ENCODE results near the gene BAD. TPM values are rescaled to one million over a fixed set of nuclear protein-coding genes. Genes with fewer than 3 reads are reported as not detected.

Gene BAD
- total and polyA plus RNA-seq, 2 of the 13 experiments (the other 11 are each of a cell fraction or from before 2014, with no cell fraction given) = 17.9 to 28.5 TPM

DNA sequence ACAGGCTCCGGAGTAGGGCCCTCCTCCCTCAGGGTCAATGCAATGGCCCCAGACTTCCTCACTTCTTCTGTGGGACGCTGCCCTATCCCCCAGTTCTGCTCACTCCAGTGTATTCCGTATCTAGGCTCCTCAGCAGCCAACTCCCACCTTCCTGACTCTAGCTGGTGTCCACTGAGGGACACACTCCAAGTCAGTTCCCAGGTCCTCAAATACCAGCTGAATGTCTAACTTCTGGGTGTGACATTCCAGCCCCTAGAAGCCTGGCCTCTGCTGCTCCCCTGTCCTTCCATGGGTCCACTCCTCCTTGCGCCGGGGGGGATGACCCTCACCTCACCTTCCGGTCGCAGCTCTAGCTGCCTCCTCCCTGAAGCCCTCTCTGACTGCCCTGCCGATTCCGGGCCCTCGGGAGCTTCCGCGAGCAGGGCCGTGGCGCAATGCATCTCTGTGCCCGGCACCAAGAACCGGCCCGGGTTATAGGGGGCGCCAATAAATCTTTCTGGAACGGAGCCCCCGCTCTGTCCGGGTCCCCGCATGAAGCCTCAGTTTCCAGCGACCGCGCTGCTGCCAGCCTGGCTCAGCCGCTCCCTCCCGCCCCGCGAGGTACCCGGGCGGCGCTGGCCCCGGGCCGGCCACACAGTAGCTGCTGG, 15.4 kb downstream of the BAD start (continued):
- TF ChIP-seq AHDC1 (CRISPR knock-in tag; IDR thresholded peaks at IDR 0.05; ENCODE audit: borderline replicate concordance) (no peak), ZNF850 (CRISPR knock-in tag; conservative IDR thresholded peaks at IDR 0.05) (peak; percentile 84; the same call in 1 of the 2 replicates), ZMYM3 (CRISPR knock-in tag; IDR thresholded peaks at IDR 0.05) (peak; percentile 95), MTA1 (CRISPR knock-in tag; IDR thresholded peaks at IDR 0.05; ENCODE audit: borderline replicate concordance) (peak; percentile 28; the same call in 1 of the 2 replicates), RCOR2 (CRISPR knock-in tag; IDR thresholded peaks at IDR 0.05) (0 out of 2 replicates have a peak, but pooled peaks have one; percentile 31), ZNF615 (CRISPR knock-in tag; IDR thresholded peaks at IDR 0.05; ENCODE audit: borderline replicate concordance) (no peak), ZFP90 (CRISPR knock-in tag; IDR thresholded peaks at IDR 0.05; ENCODE audit: borderline replicate concordance) (0 out of 2 replicates have a peak, but pooled peaks have one; percentile 23)
- TF ChIP-seq, protein P1, sequence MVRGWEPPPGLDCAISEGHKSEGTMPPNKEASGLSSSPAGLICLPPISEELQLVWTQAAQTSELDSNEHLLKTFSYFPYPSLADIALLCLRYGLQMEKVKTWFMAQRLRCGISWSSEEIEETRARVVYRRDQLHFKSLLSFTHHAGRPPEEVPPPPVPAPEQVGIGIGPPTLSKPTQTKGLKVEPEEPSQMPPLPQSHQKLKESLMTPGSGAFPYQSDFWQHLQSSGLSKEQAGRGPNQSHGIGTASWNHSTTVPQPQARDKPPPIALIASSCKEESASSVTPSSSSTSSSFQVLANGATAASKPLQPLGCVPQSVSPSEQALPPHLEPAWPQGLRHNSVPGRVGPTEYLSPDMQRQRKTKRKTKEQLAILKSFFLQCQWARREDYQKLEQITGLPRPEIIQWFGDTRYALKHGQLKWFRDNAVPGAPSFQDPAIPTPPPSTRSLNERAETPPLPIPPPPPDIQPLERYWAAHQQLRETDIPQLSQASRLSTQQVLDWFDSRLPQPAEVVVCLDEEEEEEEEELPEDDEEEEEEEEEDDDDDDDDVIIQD (CRISPR knock-in tag; IDR thresholded peaks at IDR 0.05; ENCODE audit: low read depth) = no peak
- TF ChIP-seq, protein P2, sequence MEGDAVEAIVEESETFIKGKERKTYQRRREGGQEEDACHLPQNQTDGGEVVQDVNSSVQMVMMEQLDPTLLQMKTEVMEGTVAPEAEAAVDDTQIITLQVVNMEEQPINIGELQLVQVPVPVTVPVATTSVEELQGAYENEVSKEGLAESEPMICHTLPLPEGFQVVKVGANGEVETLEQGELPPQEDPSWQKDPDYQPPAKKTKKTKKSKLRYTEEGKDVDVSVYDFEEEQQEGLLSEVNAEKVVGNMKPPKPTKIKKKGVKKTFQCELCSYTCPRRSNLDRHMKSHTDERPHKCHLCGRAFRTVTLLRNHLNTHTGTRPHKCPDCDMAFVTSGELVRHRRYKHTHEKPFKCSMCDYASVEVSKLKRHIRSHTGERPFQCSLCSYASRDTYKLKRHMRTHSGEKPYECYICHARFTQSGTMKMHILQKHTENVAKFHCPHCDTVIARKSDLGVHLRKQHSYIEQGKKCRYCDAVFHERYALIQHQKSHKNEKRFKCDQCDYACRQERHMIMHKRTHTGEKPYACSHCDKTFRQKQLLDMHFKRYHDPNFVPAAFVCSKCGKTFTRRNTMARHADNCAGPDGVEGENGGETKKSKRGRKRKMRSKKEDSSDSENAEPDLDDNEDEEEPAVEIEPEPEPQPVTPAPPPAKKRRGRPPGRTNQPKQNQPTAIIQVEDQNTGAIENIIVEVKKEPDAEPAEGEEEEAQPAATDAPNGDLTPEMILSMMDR (CRISPR knock-in tag; IDR thresholded peaks at IDR 0.05) = no peak
- TF ChIP-seq, protein P3, sequence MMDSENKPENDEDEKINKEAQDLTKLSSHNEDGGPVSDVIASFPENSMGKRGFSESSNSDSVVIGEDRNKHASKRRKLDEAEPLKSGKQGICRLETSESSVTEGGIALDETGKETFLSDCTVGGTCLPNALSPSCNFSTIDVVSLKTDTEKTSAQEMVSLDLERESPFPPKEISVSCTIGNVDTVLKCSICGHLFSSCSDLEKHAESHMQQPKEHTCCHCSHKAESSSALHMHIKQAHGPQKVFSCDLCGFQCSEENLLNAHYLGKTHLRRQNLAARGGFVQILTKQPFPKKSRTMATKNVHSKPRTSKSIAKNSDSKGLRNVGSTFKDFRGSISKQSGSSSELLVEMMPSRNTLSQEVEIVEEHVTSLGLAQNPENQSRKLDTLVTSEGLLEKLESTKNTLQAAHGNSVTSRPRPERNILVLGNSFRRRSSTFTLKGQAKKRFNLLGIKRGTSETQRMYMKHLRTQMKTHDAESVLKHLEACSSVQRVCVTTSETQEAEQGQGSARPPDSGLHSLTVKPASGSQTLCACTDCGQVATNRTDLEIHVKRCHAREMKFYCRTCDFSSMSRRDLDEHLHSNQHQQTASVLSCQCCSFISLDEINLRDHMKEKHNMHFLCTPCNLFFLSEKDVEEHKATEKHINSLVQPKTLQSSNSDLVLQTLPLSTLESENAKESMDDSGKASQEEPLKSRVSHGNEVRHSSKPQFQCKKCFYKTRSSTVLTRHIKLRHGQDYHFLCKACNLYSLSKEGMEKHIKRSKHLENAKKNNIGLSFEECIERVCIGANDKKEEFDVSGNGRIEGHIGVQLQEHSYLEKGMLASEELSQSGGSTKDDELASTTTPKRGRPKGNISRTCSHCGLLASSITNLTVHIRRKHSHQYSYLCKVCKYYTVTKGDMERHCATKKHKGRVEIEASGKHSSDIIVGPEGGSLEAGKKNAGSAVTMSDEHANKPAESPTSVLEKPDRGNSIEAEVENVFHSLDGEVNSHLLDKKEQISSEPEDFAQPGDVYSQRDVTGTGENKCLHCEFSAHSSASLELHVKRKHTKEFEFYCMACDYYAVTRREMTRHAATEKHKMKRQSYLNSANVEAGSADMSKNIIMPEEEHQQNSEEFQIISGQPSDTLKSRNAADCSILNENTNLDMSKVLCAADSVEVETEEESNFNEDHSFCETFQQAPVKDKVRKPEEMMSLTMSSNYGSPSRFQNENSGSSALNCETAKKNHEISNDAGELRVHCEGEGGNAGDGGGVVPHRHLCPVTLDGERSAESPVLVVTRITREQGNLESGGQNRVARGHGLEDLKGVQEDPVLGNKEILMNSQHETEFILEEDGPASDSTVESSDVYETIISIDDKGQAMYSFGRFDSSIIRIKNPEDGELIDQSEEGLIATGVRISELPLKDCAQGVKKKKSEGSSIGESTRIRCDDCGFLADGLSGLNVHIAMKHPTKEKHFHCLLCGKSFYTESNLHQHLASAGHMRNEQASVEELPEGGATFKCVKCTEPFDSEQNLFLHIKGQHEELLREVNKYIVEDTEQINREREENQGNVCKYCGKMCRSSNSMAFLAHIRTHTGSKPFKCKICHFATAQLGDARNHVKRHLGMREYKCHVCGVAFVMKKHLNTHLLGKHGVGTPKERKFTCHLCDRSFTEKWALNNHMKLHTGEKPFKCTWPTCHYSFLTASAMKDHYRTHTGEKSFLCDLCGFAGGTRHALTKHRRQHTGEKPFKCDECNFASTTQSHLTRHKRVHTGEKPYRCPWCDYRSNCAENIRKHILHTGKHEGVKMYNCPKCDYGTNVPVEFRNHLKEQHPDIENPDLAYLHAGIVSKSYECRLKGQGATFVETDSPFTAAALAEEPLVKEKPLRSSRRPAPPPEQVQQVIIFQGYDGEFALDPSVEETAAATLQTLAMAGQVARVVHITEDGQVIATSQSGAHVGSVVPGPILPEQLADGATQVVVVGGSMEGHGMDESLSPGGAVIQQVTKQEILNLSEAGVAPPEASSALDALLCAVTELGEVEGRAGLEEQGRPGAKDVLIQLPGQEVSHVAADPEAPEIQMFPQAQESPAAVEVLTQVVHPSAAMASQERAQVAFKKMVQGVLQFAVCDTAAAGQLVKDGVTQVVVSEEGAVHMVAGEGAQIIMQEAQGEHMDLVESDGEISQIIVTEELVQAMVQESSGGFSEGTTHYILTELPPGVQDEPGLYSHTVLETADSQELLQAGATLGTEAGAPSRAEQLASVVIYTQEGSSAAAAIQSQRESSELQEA (CRISPR knock-in tag; IDR thresholded peaks at IDR 0.05; ENCODE audit: not compliant biosample characterization) = peak; percentile 54
